Peyer's patch (tissue), 4 donors: Measurements from ENCODE around the gene NPTXR.

Source experiments
- POLR2A ChIP-seq, 2 donors: fragments of 450-650 bp; IDR thresholded peaks; one replicate each; pipeline ENCODE4 v1.5.1; 2017; ENCODE audit warnings: antibody characterized with exemption in 2 of 2, mild to moderate bottlenecking in 2 of 2, moderate library complexity in 2 of 2
- TF ChIP-seq, protein P1 (sequence below), 6 experiments: fragments of 450-650 bp in 4 of 6; fragments of 200-600 bp in 2 of 6; sonication (generic) in 1 of 6; IDR thresholded peaks; one replicate each; pipeline ENCODE4 v1.5.1; 2017 to 2019; ENCODE audit warnings: antibody characterized with exemption in 6 of 6, mild to moderate bottlenecking in 3 of 6, moderate library complexity in 1 of 6

DNA sequence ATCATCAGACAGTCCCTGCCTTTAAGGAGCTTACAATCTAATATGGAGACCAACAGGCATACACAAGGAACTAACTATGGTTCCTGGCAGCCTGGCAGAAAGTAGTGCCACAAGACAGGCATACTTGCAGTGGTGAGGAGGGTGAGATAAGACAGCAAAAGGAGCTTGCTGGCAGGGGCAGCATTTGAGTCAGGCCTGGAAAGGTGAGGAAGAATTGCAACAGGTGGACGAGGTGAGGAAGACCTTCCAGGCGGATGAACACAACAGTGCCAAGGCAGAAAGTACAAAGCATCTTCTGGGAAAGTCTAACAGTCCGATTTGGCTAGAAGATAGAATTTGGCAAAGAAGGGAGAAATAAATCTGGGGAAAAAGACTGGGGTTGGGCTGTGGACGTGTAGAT, 54.2 kb downstream of the NPTXR start:
- TF ChIP-seq POLR2A (IDR thresholded peaks at IDR 0.05): no peak
- TF ChIP-seq, protein P1, sequence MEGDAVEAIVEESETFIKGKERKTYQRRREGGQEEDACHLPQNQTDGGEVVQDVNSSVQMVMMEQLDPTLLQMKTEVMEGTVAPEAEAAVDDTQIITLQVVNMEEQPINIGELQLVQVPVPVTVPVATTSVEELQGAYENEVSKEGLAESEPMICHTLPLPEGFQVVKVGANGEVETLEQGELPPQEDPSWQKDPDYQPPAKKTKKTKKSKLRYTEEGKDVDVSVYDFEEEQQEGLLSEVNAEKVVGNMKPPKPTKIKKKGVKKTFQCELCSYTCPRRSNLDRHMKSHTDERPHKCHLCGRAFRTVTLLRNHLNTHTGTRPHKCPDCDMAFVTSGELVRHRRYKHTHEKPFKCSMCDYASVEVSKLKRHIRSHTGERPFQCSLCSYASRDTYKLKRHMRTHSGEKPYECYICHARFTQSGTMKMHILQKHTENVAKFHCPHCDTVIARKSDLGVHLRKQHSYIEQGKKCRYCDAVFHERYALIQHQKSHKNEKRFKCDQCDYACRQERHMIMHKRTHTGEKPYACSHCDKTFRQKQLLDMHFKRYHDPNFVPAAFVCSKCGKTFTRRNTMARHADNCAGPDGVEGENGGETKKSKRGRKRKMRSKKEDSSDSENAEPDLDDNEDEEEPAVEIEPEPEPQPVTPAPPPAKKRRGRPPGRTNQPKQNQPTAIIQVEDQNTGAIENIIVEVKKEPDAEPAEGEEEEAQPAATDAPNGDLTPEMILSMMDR (IDR thresholded peaks at IDR 0.05): no peak
